H1 (cell line): ENCODE results near the gene MMP13. TPM values are rescaled to one million over a fixed set of nuclear protein-coding genes. Genes with fewer than 3 reads are reported as not detected.

Experiments used
- CTCF ChIA-PET: fragments of 300-600 bp; sonication (Branson Sonifier 250); formaldehyde crosslinking; loops from one replicate; lab custom pipeline; 2021; ENCODE audit not compliant: partially characterized antibody; lab: Charles Lee
- POLR2A ChIA-PET: fragments of 300-600 bp; sonication (Branson Sonifier 250); formaldehyde crosslinking; loops from one replicate; lab custom pipeline; 2021; ENCODE audit warnings: inconsistent platforms; ENCODE audit not compliant: partially characterized antibody; lab: Charles Lee
- DNase-seq, 2 experiments: peaks; one replicate each; pipeline versions ENCODE4 v3.0.0 to v3.0.0-alpha.2; 2010 to 2022; ENCODE audit warnings: low spot score in 2 of 2, low read depth in 1 of 2, mixed read lengths in 1 of 2
- FAIRE-seq: peaks from 2 replicates; lab custom pipeline; 2011; peaks lifted over from hg19 to GRCh38; lab: Jason Lieb, UNC
- H2AFZ ChIP-seq: 2 replicates; pipeline ENCODE4 v1.8.1; 2012; ENCODE audit warnings: low read length, inconsistent platforms
- H2AK5ac ChIP-seq: 2 replicates; pipeline ENCODE4 v1.6.1; 2013; ENCODE audit warnings: low read depth, low read length
- H2BK120ac ChIP-seq: replicated peaks from 2 replicates; pipeline ENCODE3; 2013; ENCODE audit warnings: low read depth, low read length, inconsistent platforms
- H2BK12ac ChIP-seq: 2 replicates; pipeline ENCODE4 v1.6.1; 2013; ENCODE audit warnings: low read depth, low read length
- H2BK15ac ChIP-seq: 2 replicates; pipeline ENCODE4 v1.6.1; 2013; ENCODE audit warnings: low read length
- H2BK20ac ChIP-seq: 2 replicates; pipeline ENCODE4 v1.6.1; 2013; ENCODE audit warnings: low read length
- H2BK5ac ChIP-seq: 2 replicates; pipeline ENCODE4 v1.6.1; 2013; ENCODE audit warnings: low read depth, low read length
- H3K14ac ChIP-seq: 2 replicates; pipeline ENCODE4 v1.6.1; 2013; ENCODE audit warnings: inconsistent platforms; ENCODE audit not compliant: insufficient read length
- H3K18ac ChIP-seq: 2 replicates; pipeline ENCODE4 v1.6.1; 2013; ENCODE audit warnings: low read length; ENCODE audit errors: extremely low read depth
- H3K23ac ChIP-seq: 2 replicates; pipeline ENCODE4 v1.6.1; 2013; ENCODE audit warnings: inconsistent platforms; ENCODE audit not compliant: insufficient read length
- H3K23me2 ChIP-seq: 2 replicates; pipeline ENCODE4 v1.6.1; 2013; ENCODE audit warnings: low read depth, low read length
- H3K27ac ChIP-seq: 2 replicates; pipeline ENCODE4 v1.6.1; 2011; ENCODE audit warnings: low read depth, low read length, inconsistent platforms
- H3K27me3 ChIP-seq, 4 experiments: replicated peaks in 1 of 4; 1 replicate in 1 of 4; 2 replicates in 3 of 4; pipeline versions ENCODE4 v1.6.1 to v1.8.1; 2011 to 2013; ENCODE audit warnings: low read length in 3 of 4, mild to moderate bottlenecking in 3 of 4, inconsistent platforms in 2 of 4, mixed read lengths in 2 of 4, moderate library complexity in 1 of 4; ENCODE audit not compliant: control insufficient read depth in 3 of 4, insufficient read depth in 3 of 4; ENCODE audit errors: extremely low read depth in 1 of 4
- H3K36me3 ChIP-seq, 4 experiments: 2 replicates each; pipeline versions ENCODE4 v1.6.1 to v1.8.1; 2011 to 2013; ENCODE audit warnings: mild to moderate bottlenecking in 4 of 4, low read length in 3 of 4, moderate library complexity in 2 of 4, control low read depth in 1 of 4, inconsistent platforms in 1 of 4; ENCODE audit not compliant: insufficient read depth in 4 of 4, control insufficient read depth in 2 of 4
- H3K4ac ChIP-seq: replicated peaks from 2 replicates; pipeline ENCODE3; 2013; ENCODE audit warnings: low read length, low read depth, mixed read lengths, inconsistent platforms; ENCODE audit not compliant: insufficient read length
- H3K4me1 ChIP-seq, 4 experiments: replicated peaks in 1 of 4; 1 replicate in 1 of 4; 2 replicates in 3 of 4; pipeline versions ENCODE4 v1.6.1 to v1.8.1; 2011 to 2013; ENCODE audit warnings: low read length in 3 of 4, inconsistent platforms in 2 of 4, mixed read lengths in 1 of 4; ENCODE audit not compliant: insufficient read depth in 4 of 4, control insufficient read depth in 3 of 4
- H3K4me2 ChIP-seq, 2 experiments: 2 replicates each; pipeline versions ENCODE4 v1.6.1 to v1.8.1; 2011 to 2013; ENCODE audit warnings: low read depth in 2 of 2, low read length in 2 of 2, control low read depth in 1 of 2, inconsistent platforms in 1 of 2, mild to moderate bottlenecking in 1 of 2; ENCODE audit not compliant: insufficient read depth in 1 of 2
- H3K4me3 ChIP-seq, 4 experiments: fragments of 200-600, 300-600 bp in 1 of 4; sonication (generic), shearing (Covaris generic), sonication (Bioruptor Twin) in 1 of 4; 2 replicates each; pipeline versions ENCODE4 v1.5.1 to v1.8.1; 2011 to 2016; ENCODE audit warnings: low read length in 4 of 4, low read depth in 3 of 4, control low read depth in 2 of 4, inconsistent platforms in 2 of 4, mild to moderate bottlenecking in 2 of 4, mixed read lengths in 1 of 4, moderate library complexity in 1 of 4; ENCODE audit not compliant: insufficient read depth in 2 of 4; ENCODE audit errors: extremely low read depth in 1 of 4
- H3K56ac ChIP-seq: replicated peaks from 2 replicates; pipeline ENCODE3; 2013; ENCODE audit warnings: low read depth, mild to moderate bottlenecking, mixed read lengths, low read length, inconsistent platforms; ENCODE audit not compliant: insufficient read length
- H3K79me1 ChIP-seq: 2 replicates; pipeline ENCODE4 v1.6.1; 2013; ENCODE audit warnings: low read depth, low read length, control low read depth
- H3K79me2 ChIP-seq, 2 experiments: 2 replicates each; pipeline versions ENCODE4 v1.6.1 to v1.8.1; 2012 to 2013; ENCODE audit warnings: low read length in 2 of 2, mild to moderate bottlenecking in 2 of 2, inconsistent platforms in 1 of 2; ENCODE audit not compliant: insufficient read depth in 2 of 2, control insufficient read depth in 1 of 2
- H3K9ac ChIP-seq, 4 experiments: replicated peaks in 1 of 4; 1 replicate in 1 of 4; 2 replicates in 3 of 4; pipeline versions ENCODE4 v1.6.1 to v1.8.1; 2011 to 2013; ENCODE audit warnings: low read depth in 3 of 4, low read length in 3 of 4, control low read depth in 2 of 4, mild to moderate bottlenecking in 2 of 4, moderate library complexity in 2 of 4, inconsistent platforms in 1 of 4; ENCODE audit errors: extremely low read depth in 1 of 4
- H3K9me3 ChIP-seq, 2 experiments: 2 replicates each; pipeline versions ENCODE4 v1.6.1 to v1.8.1; 2012 to 2013; ENCODE audit warnings: mild to moderate bottlenecking in 2 of 2, moderate library complexity in 2 of 2, control low read depth in 1 of 2, inconsistent platforms in 1 of 2, low read depth in 1 of 2, low read length in 1 of 2, mixed read lengths in 1 of 2; ENCODE audit not compliant: insufficient read depth in 2 of 2
- H4K20me1 ChIP-seq, 2 experiments: replicated peaks in 1 of 2; 2 replicates each; pipeline versions ENCODE3 to v1.8.1; 2011 to 2013; ENCODE audit warnings: inconsistent platforms in 2 of 2, low read length in 2 of 2, mild to moderate bottlenecking in 1 of 2; ENCODE audit not compliant: insufficient read depth in 2 of 2, control insufficient read depth in 1 of 2
- H4K5ac ChIP-seq: 2 replicates; pipeline ENCODE4 v1.6.1; 2013; ENCODE audit warnings: low read length, low read depth, mixed read lengths, inconsistent platforms; ENCODE audit not compliant: insufficient read length
- H4K8ac ChIP-seq: 2 replicates; pipeline ENCODE4 v1.8.0; 2013; ENCODE audit warnings: mild to moderate bottlenecking, moderate library complexity, low read length, inconsistent platforms; ENCODE audit not compliant: insufficient read depth; ENCODE audit errors: extremely low read depth
- H4K91ac ChIP-seq: replicated peaks from 2 replicates; pipeline ENCODE3; 2013; ENCODE audit warnings: low read length, mixed read lengths, inconsistent platforms; ENCODE audit not compliant: insufficient read length
- WGBS, 2 experiments: shearing (Covaris generic) in 1 of 2; methylation state at CpG; one replicate each; pipeline versions ENCODE4 v1.1.6 to v1.1.7; 2013 to 2015; ENCODE audit warnings: low lambda C conversion rate in 2 of 2, mixed read lengths in 2 of 2, inconsistent platforms in 1 of 2, low coverage in 1 of 2, missing lambda C conversion rate in 1 of 2; ENCODE audit not compliant: insufficient replicate concordance in 2 of 2, insufficient coverage in 1 of 2, insufficient read length in 1 of 2; ENCODE audit errors: extremely low coverage in 1 of 2, missing lambda C conversion rate in 1 of 2; 5-methylcytosine and 5-hydroxymethylcytosine counted together
- polyA plus RNA-seq, 7 experiments: library from polyadenylated mRNA; depleted of rRNA in 3 of 7; stranded (reverse) in 5 of 7; unstranded in 2 of 7; fragments of >200 nt in 5 of 7; fragments of 200-250 nt in 2 of 7; gene quantifications; 1 replicate in 5 of 7; 2 replicates in 1 of 7; 4 replicates in 1 of 7; pipeline versions ENCODE4 v1.2.1 to v1.2.3, GENCODE V29; 2011 to 2013; ENCODE audit warnings: missing spikeins in 2 of 7, mixed read lengths in 2 of 7
- total RNA-seq: library from RNA; stranded (reverse); fragmentation: NEBNext Ultra II Directional; extraction: Animal tissue kit (Norgen Biotek cat#: 25700); gene quantifications from 2 replicates; pipeline ENCODE4 v1.2.1, GENCODE V29; 2021

MMP13 gene
- total and polyA plus RNA-seq, 2 of the 8 experiments (the other 6 are each of a cell fraction or from before 2014, with no cell fraction given) = not detected

GRCh38 chr11:102974552-102975280 is 19.2 kb upstream of the MMP13 start:
- Histone ChIP-seq H4K5ac (no peak overlapping the region), H3K4me2 (no peak overlapping the region), H2BK20ac (no peak overlapping the region), H4K91ac (no peak overlapping the region), H3K9me3 (no peaks in the 10 kb centered on the region), H3K14ac (no peak overlapping the region), H3K9ac (no peak overlapping the region), H4K20me1 (no peaks in the 10 kb centered on the region), H2BK15ac (no peak overlapping the region), H3K18ac (no peak overlapping the region), H3K56ac (no peak overlapping the region), H3K79me1 (no peaks in the 10 kb centered on the region), H3K4ac (no peak overlapping the region), H3K23me2 (no peaks in the 10 kb centered on the region; the same call in 1 of the 2 replicates), H3K79me2 (no peaks in the 10 kb centered on the region), H3K27me3 (no peaks in the 10 kb centered on the region), H2BK12ac (no peak overlapping the region), H3K27ac (no peak overlapping the region), H2AFZ (no peak overlapping the region), H4K8ac (no peak overlapping the region), H2BK5ac (no peak overlapping the region), H2AK5ac (no peak overlapping the region), H3K4me1 (no peaks in the 10 kb centered on the region), H3K4me3 (no peak overlapping the region), H3K36me3 (no peaks in the 10 kb centered on the region), H2BK120ac (no peak overlapping the region), H3K23ac (no peak overlapping the region)
- 94% methylated on average over 5 of the region's 5 CpGs; no CpG with 5 or more reads in 1 of the 2 experiments for WGBS, 2 experiments
- ChIA-PET POLR2A (no interaction called here), CTCF (no interaction called here)
- FAIRE-seq (no peak), DNase-seq (no peak)
